Activated gamma-delta T cell treated with anti-CD3 and anti-CD28 coated beads, Interleukin-2, amount 50 U/mL, for 16 hours (primary cell): ENCODE data around the gene SV2B.
"Not testable (repeated sequence)": the region's sequence is repeated elsewhere in the genome, so short reads cannot be mapped to it uniquely, and the experiment has no call there.

Source experiments
- DNase-seq: peaks from one replicate; pipeline ENCODE4 v3.0.0-alpha.2; 2020; ENCODE audit warnings: low read depth

Gene SV2B

GRCh38 chr15:91099995-91100813, at the start of gene SV2B:
Gene SV2B, plus strand, starts transcription at chr15:91100257. Its CDS starts 126,007 bp downstream, at chr15:91226264.
- peak; percentile 5 for DNase-seq

GRCh38 chr15:91051248-91051647, 48.8 kb upstream of the SV2B start:
- no peak for DNase-seq

- no peak for DNase-seq
Observed at GRCh38 chr15:91054816-91055215, 45.2 kb upstream of the SV2B start.

GRCh38 chr15:91055548-91056331, 44.3 kb upstream of the SV2B start:
- no peak for DNase-seq

GRCh38 chr15:91061230-91061629, 38.8 kb upstream of the SV2B start:
- no peak for DNase-seq

GRCh38 chr15:91061997-91062396, 38.1 kb upstream of the SV2B start:
- no peak for DNase-seq

GRCh38 chr15:91065505-91065904, 34.6 kb upstream of the SV2B start:
- DNase-seq, result no peak

GRCh38 chr15:91067036-91067435, 33.0 kb upstream of the SV2B start:
- no peak for DNase-seq

- no peak for DNase-seq
Observed at GRCh38 chr15:91068436-91068835, 31.6 kb upstream of the SV2B start.

- DNase-seq, result no peak
Observed at GRCh38 chr15:91068966-91069365, 31.1 kb upstream of the SV2B start.

GRCh38 chr15:91070872-91071271, 29.2 kb upstream of the SV2B start:
- no peak for DNase-seq

- no peak for DNase-seq
Observed at GRCh38 chr15:91072161-91072560, 27.9 kb upstream of the SV2B start.

- DNase-seq, result no peak
Observed at GRCh38 chr15:91073077-91073476, 27.0 kb upstream of the SV2B start.

- DNase-seq, result no peak
Observed at GRCh38 chr15:91073768-91074167, 26.3 kb upstream of the SV2B start.

GRCh38 chr15:91075739-91076138, 24.3 kb upstream of the SV2B start:
- DNase-seq, result no peak

- no peak for DNase-seq
Observed at GRCh38 chr15:91077029-91077428, 23.0 kb upstream of the SV2B start.

GRCh38 chr15:91093866-91094265, 6.2 kb upstream of the SV2B start:
- not testable (repeated sequence) for DNase-seq

GRCh38 chr15:91098451-91098850, 1.6 kb upstream of the SV2B start:
- DNase-seq, result no peak

GRCh38 chr15:91099616-91099994, 452 bp upstream of the SV2B start:
- no peak for DNase-seq

GRCh38 chr15:91100814-91101607, 954 bp downstream of the SV2B start:
- no peak for DNase-seq

GRCh38 chr15:91101608-91101920, 1.5 kb downstream of the SV2B start:
- DNase-seq, result no peak

GRCh38 chr15:91102546-91103330, 2.7 kb downstream of the SV2B start:
- DNase-seq, result no peak
